Thyroid gland (tissue), 4 donors: ENCODE measurements around the gene SLC22A1.

ENCODE experiments used
- POLR2A ChIP-seq, 2 donors: fragments of 450-650 bp; IDR thresholded peaks; one replicate each; pipeline ENCODE4 v1.6.1; 2017; ENCODE audit warnings: antibody characterized with exemption in 2 of 2, mild to moderate bottlenecking in 2 of 2, moderate library complexity in 1 of 2
- TF ChIP-seq, protein P1 (sequence below), 6 experiments: fragments of 200-600 bp in 3 of 6; fragments of 450-650 bp in 3 of 6; sonication (generic) in 3 of 6; IDR thresholded peaks; one replicate each; pipeline ENCODE4 v1.5.1; 2016 to 2019; ENCODE audit warnings: antibody characterized with exemption in 6 of 6, mild to moderate bottlenecking in 2 of 6, inconsistent platforms in 1 of 6, moderate library complexity in 1 of 6

DNA sequence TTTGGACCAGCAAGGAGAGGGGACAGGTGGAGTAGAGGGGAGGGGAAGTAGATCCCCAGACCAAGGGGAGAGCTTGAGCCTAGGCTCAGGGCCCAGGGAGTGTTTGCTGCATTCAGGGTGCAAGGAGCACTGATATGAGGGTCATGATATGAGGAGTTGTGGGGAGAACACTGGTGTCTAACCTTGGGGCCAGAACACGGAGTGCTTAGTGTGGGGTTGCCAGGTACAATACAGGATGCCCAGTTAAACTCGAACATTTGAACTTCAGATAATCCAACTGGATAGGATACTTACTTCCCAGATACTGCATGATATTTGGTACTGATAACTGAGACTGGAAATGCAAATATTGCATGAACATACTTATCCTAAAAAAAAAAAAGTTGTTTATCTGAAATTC is 2.4 kb downstream of the SLC22A1 start:
- TF ChIP-seq, protein P1, sequence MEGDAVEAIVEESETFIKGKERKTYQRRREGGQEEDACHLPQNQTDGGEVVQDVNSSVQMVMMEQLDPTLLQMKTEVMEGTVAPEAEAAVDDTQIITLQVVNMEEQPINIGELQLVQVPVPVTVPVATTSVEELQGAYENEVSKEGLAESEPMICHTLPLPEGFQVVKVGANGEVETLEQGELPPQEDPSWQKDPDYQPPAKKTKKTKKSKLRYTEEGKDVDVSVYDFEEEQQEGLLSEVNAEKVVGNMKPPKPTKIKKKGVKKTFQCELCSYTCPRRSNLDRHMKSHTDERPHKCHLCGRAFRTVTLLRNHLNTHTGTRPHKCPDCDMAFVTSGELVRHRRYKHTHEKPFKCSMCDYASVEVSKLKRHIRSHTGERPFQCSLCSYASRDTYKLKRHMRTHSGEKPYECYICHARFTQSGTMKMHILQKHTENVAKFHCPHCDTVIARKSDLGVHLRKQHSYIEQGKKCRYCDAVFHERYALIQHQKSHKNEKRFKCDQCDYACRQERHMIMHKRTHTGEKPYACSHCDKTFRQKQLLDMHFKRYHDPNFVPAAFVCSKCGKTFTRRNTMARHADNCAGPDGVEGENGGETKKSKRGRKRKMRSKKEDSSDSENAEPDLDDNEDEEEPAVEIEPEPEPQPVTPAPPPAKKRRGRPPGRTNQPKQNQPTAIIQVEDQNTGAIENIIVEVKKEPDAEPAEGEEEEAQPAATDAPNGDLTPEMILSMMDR (IDR thresholded peaks at IDR 0.05) = no peak
- TF ChIP-seq POLR2A (IDR thresholded peaks at IDR 0.05) = no peak
